ENCODE results near the gene SSU72. TPM values are rescaled to one million over a fixed set of nuclear protein-coding genes. Genes with fewer than 3 reads are reported as not detected.
A peak's percentile ranks its signal among the peaks of the same experiment; 100 is the strongest.

The SSU72 gene
- total RNA-seq, 1 donor from 2014 or later = 118 TPM

- Mint-ChIP-seq H3K27me3 (peaks cover 30% of the 10 kb centered on the region), H3K27ac (no peak overlapping the region), H3K9me3 (ENCODE audit: low read depth) (no peaks in the 10 kb centered on the region), H3K4me3 (ENCODE audit: low read depth) (peak overlapping the region; percentile 24), H3K36me3 (ENCODE audit: insufficient read depth) (no peaks in the 10 kb centered on the region), H3K4me1 (ENCODE audit: low read depth) (no peaks in the 10 kb centered on the region)
- DNase-seq (ENCODE audit: low spot score, unreplicated experiment) = no peak
- TF ChIP-seq CTCF (IDR thresholded peaks at IDR 0.05; ENCODE audit: unreplicated experiment) = no peak
These were observed 29.8 kb upstream of the SSU72 start for GRCh38 chr1:1604374-1605033.

GRCh38 chr1:1603671-1604373 is 29.2 kb upstream of the SSU72 start:
- Mint-ChIP-seq H3K4me1 (ENCODE audit: low read depth) (peaks cover 2% of the 10 kb centered on the region), H3K4me3 (ENCODE audit: low read depth) (peak overlapping the region; percentile 24), H3K9me3 (ENCODE audit: low read depth) (no peaks in the 10 kb centered on the region), H3K36me3 (ENCODE audit: insufficient read depth) (no peaks in the 10 kb centered on the region), H3K27ac (no peak overlapping the region), H3K27me3 (peaks cover 34% of the 10 kb centered on the region)
- no peak for TF ChIP-seq CTCF (IDR thresholded peaks at IDR 0.05; ENCODE audit: unreplicated experiment)
- DNase-seq (ENCODE audit: low spot score, unreplicated experiment) = no peak

- no peaks in the 10 kb centered on the region for H3K36me3 Mint-ChIP-seq (ENCODE audit: insufficient read depth)
- H3K9me3 Mint-ChIP-seq (ENCODE audit: low read depth) = no peaks in the 10 kb centered on the region
- no peak for TF ChIP-seq CTCF (IDR thresholded peaks at IDR 0.05; ENCODE audit: unreplicated experiment)
- no peak overlapping the region for H3K4me3 Mint-ChIP-seq (ENCODE audit: low read depth)
- DNase-seq (ENCODE audit: low spot score, unreplicated experiment) = no peak
- peaks cover 42% of the 10 kb centered on the region for H3K27me3 Mint-ChIP-seq
- peaks cover 3% of the 10 kb centered on the region for H3K4me1 Mint-ChIP-seq (ENCODE audit: low read depth)
- no peak overlapping the region for H3K27ac Mint-ChIP-seq
These were observed 28.4 kb upstream of the SSU72 start for GRCh38 chr1:1602968-1603506.

GRCh38 chr1:1602304-1602967 is 27.8 kb upstream of the SSU72 start:
- no peaks in the 10 kb centered on the region for H3K9me3 Mint-ChIP-seq (ENCODE audit: low read depth)
- TF ChIP-seq CTCF (IDR thresholded peaks at IDR 0.05; ENCODE audit: unreplicated experiment) = no peak
- H3K4me1 Mint-ChIP-seq (ENCODE audit: low read depth) = peaks cover 3% of the 10 kb centered on the region
- DNase-seq (ENCODE audit: low spot score, unreplicated experiment) = no peak
- no peak overlapping the region for H3K4me3 Mint-ChIP-seq (ENCODE audit: low read depth)
- no peaks in the 10 kb centered on the region for H3K36me3 Mint-ChIP-seq (ENCODE audit: insufficient read depth)
- H3K27ac Mint-ChIP-seq = no peak overlapping the region
- peaks cover 47% of the 10 kb centered on the region for H3K27me3 Mint-ChIP-seq

- no peak for DNase-seq (ENCODE audit: low spot score, unreplicated experiment)
- H3K4me1 Mint-ChIP-seq (ENCODE audit: low read depth) = peaks cover 3% of the 10 kb centered on the region
- no peak overlapping the region for H3K27ac Mint-ChIP-seq
- no peaks in the 10 kb centered on the region for H3K36me3 Mint-ChIP-seq (ENCODE audit: insufficient read depth)
- no peak for TF ChIP-seq CTCF (IDR thresholded peaks at IDR 0.05; ENCODE audit: unreplicated experiment)
- H3K4me3 Mint-ChIP-seq (ENCODE audit: low read depth) = no peak overlapping the region
- H3K27me3 Mint-ChIP-seq = peaks cover 47% of the 10 kb centered on the region
- H3K9me3 Mint-ChIP-seq (ENCODE audit: low read depth) = no peaks in the 10 kb centered on the region
These were observed 27.1 kb upstream of the SSU72 start for GRCh38 chr1:1601564-1602303.

All from progenitor cell of endocrine pancreas (in vitro differentiated cells).